Ectodermal cell (in vitro differentiated cells): ENCODE results near the gene SLC22A3.

Experiments used
- H3K27ac ChIP-seq: 2 replicates; pipeline ENCODE4 v1.7.0; 2013; ENCODE audit warnings: mild to moderate bottlenecking, low read depth, low read length; ENCODE audit not compliant: insufficient read depth, poor library complexity, severe bottlenecking
- H3K27me3 ChIP-seq: 2 replicates; pipeline ENCODE4 v1.7.0; 2013; ENCODE audit warnings: mild to moderate bottlenecking, low read length; ENCODE audit not compliant: insufficient read depth, control insufficient read depth, poor library complexity, severe bottlenecking
- H3K36me3 ChIP-seq: one replicate; pipeline ENCODE4 v1.7.0; 2013; ENCODE audit warnings: low read length; ENCODE audit not compliant: control insufficient read depth, insufficient read depth
- H3K4me1 ChIP-seq: one replicate; pipeline ENCODE4 v1.7.0; 2013; ENCODE audit warnings: low read length; ENCODE audit not compliant: control insufficient read depth, insufficient read depth
- H3K4me3 ChIP-seq: 2 replicates; pipeline ENCODE4 v1.7.0; 2013; ENCODE audit warnings: low read depth, low read length, control low read depth; ENCODE audit not compliant: insufficient read depth
- H3K9me3 ChIP-seq: 2 replicates; pipeline ENCODE4 v1.7.0; 2013; ENCODE audit warnings: mild to moderate bottlenecking, low read length, moderate library complexity; ENCODE audit not compliant: control insufficient read depth
- WGBS, 2 experiments: methylation state at CpG; one replicate each; pipeline ENCODE4 v1.1.7; 2013; ENCODE audit warnings: missing lambda C conversion rate in 2 of 2; 5-methylcytosine and 5-hydroxymethylcytosine counted together

The SLC22A3 gene

GRCh38 chr6:160333841-160334240 is 14.3 kb upstream of the SLC22A3 start:
- WGBS, 2 experiments: 90% methylated on average over 2 of the region's 2 CpGs
- no peak overlapping the region for H3K27ac ChIP-seq
- H3K4me3 ChIP-seq: no peak overlapping the region
- no peaks in the 10 kb centered on the region for H3K9me3 ChIP-seq
- H3K27me3 ChIP-seq: no peaks in the 10 kb centered on the region
- H3K36me3 ChIP-seq: no peaks in the 10 kb centered on the region
- H3K4me1 ChIP-seq: no peaks in the 10 kb centered on the region

DNA sequence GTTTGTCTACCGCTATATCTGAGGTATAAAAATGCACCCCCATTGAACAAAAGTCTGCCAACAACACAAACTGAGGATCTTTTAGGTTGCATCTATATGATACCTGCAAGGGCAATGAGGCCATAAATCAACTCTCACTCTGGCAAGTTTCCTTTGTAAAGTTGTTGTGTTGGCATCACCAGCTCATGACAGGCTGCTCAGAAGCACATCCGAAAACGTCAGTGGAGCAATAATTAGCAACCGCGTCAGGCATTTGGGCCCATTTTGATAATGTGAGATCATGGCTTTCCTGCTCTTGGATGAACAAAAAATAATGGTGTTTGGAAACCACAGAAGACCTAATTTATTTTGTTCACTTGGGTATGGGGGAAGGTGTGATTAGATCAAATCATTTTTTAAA is 12.0 kb upstream of the SLC22A3 start:
- Histone ChIP-seq H3K27ac (no peak overlapping the region), H3K27me3 (no peaks in the 10 kb centered on the region), H3K4me3 (no peak overlapping the region), H3K36me3 (no peaks in the 10 kb centered on the region), H3K9me3 (no peaks in the 10 kb centered on the region), H3K4me1 (no peaks in the 10 kb centered on the region)
- 92 to 97% methylated on average over 5 of the region's 5 CpGs for WGBS, 2 experiments

GRCh38 chr6:160337301-160337700 is 10.9 kb upstream of the SLC22A3 start:
- no peak overlapping the region for H3K4me3 ChIP-seq
- H3K27ac ChIP-seq: no peak overlapping the region
- 92 to 95% methylated on average over 2 of the region's 2 CpGs for WGBS, 2 experiments
- H3K4me1 ChIP-seq: no peaks in the 10 kb centered on the region
- H3K27me3 ChIP-seq: no peaks in the 10 kb centered on the region
- no peaks in the 10 kb centered on the region for H3K9me3 ChIP-seq
- no peaks in the 10 kb centered on the region for H3K36me3 ChIP-seq

DNA sequence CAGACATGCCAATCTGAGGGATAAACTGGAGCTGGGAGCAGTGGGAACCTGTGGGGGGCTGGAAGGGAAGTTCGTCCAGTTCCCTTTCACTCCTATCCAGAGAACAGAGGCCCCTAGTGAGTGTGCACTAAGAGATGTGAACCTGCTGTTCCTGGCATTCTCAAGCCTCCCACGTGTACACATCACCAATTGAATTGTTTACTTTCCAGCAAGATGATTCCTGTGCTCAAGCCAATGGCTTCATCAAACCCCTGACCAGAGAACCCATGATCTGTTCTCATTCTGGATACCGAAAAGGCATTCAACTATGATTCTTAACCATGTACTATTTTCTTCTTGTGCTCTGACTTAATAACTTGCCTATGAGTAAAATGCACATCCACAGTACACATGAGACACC is 10.2 kb upstream of the SLC22A3 start:
- Histone ChIP-seq H3K36me3 (no peaks in the 10 kb centered on the region), H3K27me3 (no peaks in the 10 kb centered on the region), H3K9me3 (no peaks in the 10 kb centered on the region), H3K4me1 (no peaks in the 10 kb centered on the region), H3K4me3 (no peak overlapping the region), H3K27ac (no peak overlapping the region)
- WGBS, 2 experiments: 86 to 90% methylated on average over 3 of the region's 3 CpGs

DNA sequence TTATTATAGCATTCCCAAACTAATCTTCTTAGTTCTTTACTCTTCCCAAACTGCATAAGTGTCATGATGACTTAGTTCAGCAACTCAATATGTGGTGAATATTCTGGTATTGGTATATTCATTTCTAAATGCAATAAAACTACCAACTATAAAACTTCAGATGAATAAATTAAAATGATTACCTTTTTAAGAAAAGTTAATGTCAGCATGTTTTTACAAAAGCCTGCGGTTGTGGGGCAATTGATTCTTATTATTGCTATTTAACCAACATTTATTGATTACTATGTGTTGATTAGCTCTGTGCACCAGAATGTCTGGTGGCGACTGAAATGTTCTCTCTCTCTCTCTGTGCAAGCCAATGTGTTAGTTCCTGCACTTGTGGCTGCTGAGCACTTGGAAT is 5.0 kb upstream of the SLC22A3 start:
- H3K27ac ChIP-seq: no peak overlapping the region
- H3K36me3 ChIP-seq: no peaks in the 10 kb centered on the region
- no peaks in the 10 kb centered on the region for H3K4me1 ChIP-seq
- H3K4me3 ChIP-seq: no peak overlapping the region
- 100% methylated on average over 1 of the region's 2 CpGs for WGBS, 2 experiments
- no peaks in the 10 kb centered on the region for H3K9me3 ChIP-seq
- H3K27me3 ChIP-seq: peaks cover 25% of the 10 kb centered on the region

- Histone ChIP-seq H3K27me3 (peaks cover 36% of the 10 kb centered on the region), H3K36me3 (no peaks in the 10 kb centered on the region), H3K4me1 (no peaks in the 10 kb centered on the region), H3K4me3 (no peak overlapping the region), H3K27ac (no peak overlapping the region), H3K9me3 (no peaks in the 10 kb centered on the region)
- 90 to 97% methylated on average over 2 to 3 of the region's 3 CpGs for WGBS, 2 experiments
Measured at GRCh38 chr6:160344271-160344670, 3.9 kb upstream of the SLC22A3 start.

GRCh38 chr6:160347259-160348222 is 637 bp upstream of the SLC22A3 start:
- Histone ChIP-seq H3K9me3 (no peaks in the 10 kb centered on the region), H3K36me3 (no peaks in the 10 kb centered on the region), H3K4me1 (peaks cover 5% of the 10 kb centered on the region), H3K27ac (no peak overlapping the region), H3K27me3 (peaks cover 60% of the 10 kb centered on the region), H3K4me3 (peak overlapping the region; percentile 42)
- WGBS, 2 experiments: 34 to 35% methylated on average over 74 of the region's 74 CpGs

GRCh38 chr6:160349020-160349441 is 853 bp downstream of the SLC22A3 start:
- H3K27me3 ChIP-seq: peaks cover 60% of the 10 kb centered on the region
- WGBS, 2 experiments: 2 to 3% methylated on average over 23 of the region's 23 CpGs

DNA sequence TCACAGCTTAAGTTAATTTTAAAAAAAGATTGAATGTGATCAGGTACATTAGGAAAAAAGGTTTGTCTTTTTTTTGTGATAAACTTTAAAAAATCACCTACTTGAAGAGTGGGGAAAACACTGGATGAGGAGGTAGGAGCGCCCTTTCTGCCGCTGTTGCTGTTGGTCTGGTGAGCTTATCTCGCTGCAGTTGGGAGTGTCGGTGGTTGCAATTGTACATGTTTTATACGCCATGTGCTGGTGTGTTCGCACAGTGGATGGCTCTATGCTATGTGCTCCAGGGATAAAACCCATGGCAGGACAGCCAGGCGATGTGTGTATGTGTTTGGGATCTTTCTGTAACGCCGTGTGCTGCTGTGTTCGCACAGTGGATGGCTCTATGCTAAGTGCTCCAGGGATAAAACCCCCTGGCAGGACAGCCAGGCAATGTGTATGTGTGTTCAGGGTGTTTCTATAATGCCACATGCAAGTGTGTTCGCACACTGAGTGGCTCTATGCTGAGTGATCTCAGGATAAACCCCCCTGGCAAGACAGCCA is 1.7 kb downstream of the SLC22A3 start:
- peaks cover 5% of the 10 kb centered on the region for H3K4me1 ChIP-seq
- H3K27ac ChIP-seq: no peak overlapping the region
- no peak overlapping the region for H3K4me3 ChIP-seq
- H3K36me3 ChIP-seq: no peaks in the 10 kb centered on the region
- peaks cover 60% of the 10 kb centered on the region for H3K27me3 ChIP-seq
- 63 to 65% methylated on average over 11 of the region's 11 CpGs for WGBS, 2 experiments
- H3K9me3 ChIP-seq: no peaks in the 10 kb centered on the region

More at GRCh38 chr6:160349020-160349441, 853 bp downstream of the SLC22A3 start:
- no peak overlapping the region for H3K27ac ChIP-seq
- H3K4me1 ChIP-seq: peaks cover 5% of the 10 kb centered on the region
- H3K36me3 ChIP-seq: no peaks in the 10 kb centered on the region
- H3K9me3 ChIP-seq: no peaks in the 10 kb centered on the region
- peak overlapping the region; percentile 42 for H3K4me3 ChIP-seq

GRCh38 chr6:160353950-160354496 is 5.8 kb downstream of the SLC22A3 start:
- H3K27ac ChIP-seq: no peak overlapping the region
- no peaks in the 10 kb centered on the region for H3K9me3 ChIP-seq
- no peak overlapping the region for H3K4me3 ChIP-seq
- WGBS, 2 experiments: 95% methylated on average over 2 of the region's 2 CpGs
- H3K27me3 ChIP-seq: peaks cover 27% of the 10 kb centered on the region
- H3K4me1 ChIP-seq: peaks cover 5% of the 10 kb centered on the region
- no peaks in the 10 kb centered on the region for H3K36me3 ChIP-seq
